Liver (tissue), 9 donors: ENCODE data around the gene METTL8. TPM values are rescaled to one million over a fixed set of nuclear protein-coding genes. Genes with fewer than 3 reads are reported as not detected.
A peak's percentile ranks its signal among the peaks of the same experiment; 100 is the strongest.
"Not testable (repeated sequence)": the region's sequence is repeated elsewhere in the genome, so short reads cannot be mapped to it uniquely, and the experiment has no call there.

ENCODE experiments used
- DNase-seq: peaks from one replicate; pipeline ENCODE4 v3.0.0-alpha.2; 2017; ENCODE audit warnings: low spot score
- H3K27ac ChIP-seq, 2 donors: one replicate each; pipeline ENCODE4 v1.7.0; 2013; ENCODE audit warnings: inconsistent platforms in 2 of 2, low read length in 2 of 2, control low read depth in 1 of 2, low read depth in 1 of 2, mild to moderate bottlenecking in 1 of 2
- H3K27me3 ChIP-seq, 4 donors: one replicate each; pipeline versions ENCODE4 v1.6.1 to v1.7.0; 2013; ENCODE audit warnings: low read length in 3 of 4, inconsistent platforms in 1 of 4, mild to moderate bottlenecking in 1 of 4, moderate library complexity in 1 of 4; ENCODE audit not compliant: control insufficient read depth in 4 of 4, insufficient read depth in 4 of 4
- H3K36me3 ChIP-seq, 4 donors: one replicate each; pipeline versions ENCODE4 v1.6.1 to v1.7.0; 2013; ENCODE audit warnings: low read length in 3 of 4, mild to moderate bottlenecking in 3 of 4, low read depth in 1 of 4, moderate library complexity in 1 of 4; ENCODE audit not compliant: control insufficient read depth in 4 of 4, insufficient read depth in 3 of 4
- H3K4me1 ChIP-seq, 4 donors: one replicate each; pipeline versions ENCODE4 v1.6.1 to v1.7.0; 2013; ENCODE audit warnings: low read length in 3 of 4, mild to moderate bottlenecking in 3 of 4, moderate library complexity in 1 of 4; ENCODE audit not compliant: control insufficient read depth in 4 of 4, insufficient read depth in 4 of 4
- H3K4me3 ChIP-seq, 3 donors: one replicate each; pipeline versions ENCODE4 v1.6.1 to v1.7.0; 2013; ENCODE audit warnings: low read length in 3 of 3, control low read depth in 1 of 3, low read depth in 1 of 3, mild to moderate bottlenecking in 1 of 3
- H3K9ac ChIP-seq, 2 donors: one replicate each; pipeline ENCODE4 v1.7.0; 2013; ENCODE audit warnings: low read length in 2 of 2, mild to moderate bottlenecking in 2 of 2, moderate library complexity in 2 of 2, control low read depth in 1 of 2, low read depth in 1 of 2
- H3K9me3 ChIP-seq, 4 donors: one replicate each; pipeline versions ENCODE4 v1.6.1 to v1.7.0; 2013; ENCODE audit warnings: low read length in 3 of 4; ENCODE audit not compliant: control insufficient read depth in 4 of 4
- CTCF ChIP-seq: fragments of 150-350 bp; IDR thresholded peaks from 2 replicates; pipeline ENCODE4 v1.5.1; 2017; ENCODE audit warnings: improper control_type of control experiment, low read depth, low read length; ENCODE audit not compliant: missing input control
- EGR1 ChIP-seq, 2 donors: IDR thresholded peaks; 2 replicates each; pipeline ENCODE4 v1.6.1; 2016 to 2018; ENCODE audit warnings: antibody characterized with exemption in 2 of 2, low read depth in 2 of 2
- HNF4A ChIP-seq, 2 donors: conservative IDR thresholded peaks; 2 replicates each; pipeline ENCODE4 v1.6.1; 2016; ENCODE audit warnings: antibody characterized with exemption in 2 of 2, mild to moderate bottlenecking in 2 of 2
- HNF4G ChIP-seq: IDR thresholded peaks from 2 replicates; pipeline ENCODE4 v1.6.1; 2016; ENCODE audit warnings: antibody characterized with exemption
- JUND ChIP-seq, 2 donors: IDR thresholded peaks; 2 replicates each; pipeline ENCODE4 v1.6.1; 2016; ENCODE audit warnings: antibody characterized with exemption in 2 of 2
- MAX ChIP-seq: IDR thresholded peaks from 2 replicates; pipeline ENCODE4 v1.6.1; 2016; ENCODE audit warnings: antibody characterized with exemption
- RAD21 ChIP-seq, 2 donors: IDR thresholded peaks; 2 replicates each; pipeline ENCODE4 v1.6.1; 2016; ENCODE audit warnings: antibody characterized with exemption in 2 of 2, mild to moderate bottlenecking in 2 of 2
- RXRA ChIP-seq, 2 donors: IDR thresholded peaks; 2 replicates each; pipeline ENCODE4 v1.6.1; 2017 to 2018; ENCODE audit warnings: antibody characterized with exemption in 2 of 2, mild to moderate bottlenecking in 1 of 2
- SP1 ChIP-seq: IDR thresholded peaks from 2 replicates; pipeline ENCODE4 v1.6.1; 2018; ENCODE audit warnings: antibody characterized with exemption, mild to moderate bottlenecking
- TAF1 ChIP-seq: conservative IDR thresholded peaks from 2 replicates; pipeline ENCODE4 v1.6.1; 2016; ENCODE audit warnings: antibody characterized with exemption, mild to moderate bottlenecking
- YY1 ChIP-seq: IDR thresholded peaks from 2 replicates; pipeline ENCODE4 v1.6.1; 2016; ENCODE audit warnings: antibody characterized with exemption, mild to moderate bottlenecking
- WGBS: extraction: QIAGEN DNeasy Blood & Tissue Kit; methylation state at CpG from one replicate; pipeline ENCODE4 v1.1.7; 2013; 5-methylcytosine and 5-hydroxymethylcytosine counted together
- polyA plus RNA-seq, 2 donors: library from polyadenylated mRNA; stranded (reverse) in 1 of 2; unstranded in 1 of 2; fragments of 200-250 nt in 1 of 2; fragments of >200 nt in 1 of 2; fragmentation: Nextera tagmentation in 1 of 2; extraction: Ambion mirVana in 1 of 2; gene quantifications; one replicate each; pipeline versions ENCODE4 v1.2.1 to v1.2.3, GENCODE V29; 2013 to 2015
- total RNA-seq, 2 donors: library from RNA; depleted of rRNA; stranded (reverse); fragments of >200 nt; gene quantifications; one replicate each; pipeline ENCODE4 v1.2.3, GENCODE V29; 2014
- donor health status: healthy.
- donor health status: healthy.
- donor health status: healthy.
- donor health status: healthy.
- donor health status: healthy.

Gene METTL8
- total and polyA plus RNA-seq, 4 donors = 3.6 to 8.1 (median 5.9) TPM

- Histone ChIP-seq H3K27ac (peak overlapping the region in 1 of 2 donors; percentile 35), H3K4me1 (peaks cover 0 to 3% (median 1%) of the 10 kb centered on the region in 4 donors), H3K9ac (no peak overlapping the region), H3K4me3 (no peak overlapping the region), H3K36me3 (no peaks in the 10 kb centered on the region), H3K27me3 (no peaks in the 10 kb centered on the region), H3K9me3 (no peaks in the 10 kb centered on the region)
- DNase-seq = peak; percentile 78
- peak; percentile 31 for TF ChIP-seq SP1
- no peak for TF ChIP-seq HNF4G
- peak; percentile 98 to 99 for TF ChIP-seq RAD21 (IDR thresholded peaks at IDR 0.05)
- TF ChIP-seq CTCF = peak; percentile 84
- no peak for TF ChIP-seq TAF1
- peak; percentile 17 to 33 for TF ChIP-seq RXRA (IDR thresholded peaks at IDR 0.05)
- TF ChIP-seq EGR1 (IDR thresholded peaks at IDR 0.05; ENCODE audit: low read depth in 2 of 2) = no peak
- peak in 1 of 2 donors; percentile 31 for TF ChIP-seq HNF4A (conservative IDR thresholded peaks at IDR 0.05)
- TF ChIP-seq JUND (IDR thresholded peaks at IDR 0.05) = no peak
- peak; percentile 69 for TF ChIP-seq YY1
- TF ChIP-seq MAX = no peak
- 37% methylated on average over 7 of the region's 7 CpGs for WGBS
Measured at GRCh38 chr2:171416009-171416926, 17.5 kb downstream of the METTL8 start.

DNA sequence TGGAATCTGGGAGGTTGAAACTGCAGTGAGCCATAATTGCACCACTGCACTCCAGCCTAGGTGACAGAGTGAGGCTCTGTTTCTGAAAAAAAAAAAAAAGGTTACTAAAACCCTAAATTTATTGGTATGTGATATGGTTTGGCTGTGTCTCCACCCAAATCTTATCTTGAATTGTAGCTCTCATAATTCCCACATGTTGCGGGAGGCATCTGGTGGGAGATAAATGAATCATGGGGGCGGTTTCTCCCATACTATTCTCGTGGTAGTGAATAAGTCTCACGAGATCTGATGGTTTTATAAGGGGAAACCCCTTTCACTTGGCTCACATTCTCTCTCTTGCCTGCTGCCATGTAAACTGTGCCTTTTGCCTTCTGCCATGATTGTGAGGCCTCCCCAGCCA lies 19.1 kb downstream of the METTL8 start:
- H3K9me3 ChIP-seq, H3K9ac ChIP-seq, H3K36me3 ChIP-seq, H3K4me3 ChIP-seq, H3K4me1 ChIP-seq, H3K27ac ChIP-seq, DNase-seq, H3K27me3 ChIP-seq: not testable (repeated sequence)
- 91% methylated on average over 4 of the region's 4 CpGs for WGBS

- no peaks in the 10 kb centered on the region for H3K27me3 ChIP-seq
- no peak for TF ChIP-seq RAD21 (IDR thresholded peaks at IDR 0.05)
- no peak overlapping the region for H3K4me3 ChIP-seq
- H3K4me1 ChIP-seq = peaks cover 0 to 3% (median 1%) of the 10 kb centered on the region in 4 donors
- H3K27ac ChIP-seq = no peak overlapping the region
- 96% methylated on average over 2 of the region's 2 CpGs for WGBS
- no peak for DNase-seq
- no peak overlapping the region for H3K9ac ChIP-seq
- H3K9me3 ChIP-seq = no peaks in the 10 kb centered on the region
- no peaks in the 10 kb centered on the region for H3K36me3 ChIP-seq
Measured at GRCh38 chr2:171412571-171413175, 21.1 kb downstream of the METTL8 start.
